SU-DHL-6 (cell line): Measurements from ENCODE around the gene PSMA7.

Experiments used
- H2AFZ ChIP-seq: fragments of 200-600 bp; sonication (generic); 2 replicates; pipeline ENCODE4 v1.6.1; 2014; ENCODE audit warnings: low read depth, mild to moderate bottlenecking, moderate library complexity, mixed read lengths, antibody characterized with exemption, low read length; ENCODE audit not compliant: severe bottlenecking
- H3F3A ChIP-seq: fragments of 200-600 bp; shearing (Covaris generic); 2 replicates; pipeline ENCODE4 v1.6.0; 2016; ENCODE audit warnings: antibody characterized with exemption, mild to moderate bottlenecking; ENCODE audit not compliant: insufficient read depth
- H3K27ac ChIP-seq: fragments of 200-600 bp; sonication (generic); 2 replicates; pipeline ENCODE4 v1.5.1; 2016; ENCODE audit warnings: low read depth, mild to moderate bottlenecking, low read length, moderate library complexity, mixed read lengths
- H3K27me3 ChIP-seq: fragments of 200-600 bp; sonication (generic), shearing (Covaris generic); 2 replicates; pipeline ENCODE4 v1.6.0; 2014; ENCODE audit warnings: mild to moderate bottlenecking, low read length
- H3K36me3 ChIP-seq: fragments of 200-600 bp; sonication (generic); 2 replicates; pipeline ENCODE4 v1.6.1; 2014; ENCODE audit warnings: mild to moderate bottlenecking, low read length, mixed read lengths
- H3K4me2 ChIP-seq: fragments of 300-600, 200-600 bp; shearing (Covaris generic), sonication (generic); 2 replicates; pipeline ENCODE4 v1.6.0; 2014; ENCODE audit warnings: low read length, low read depth, mild to moderate bottlenecking; ENCODE audit not compliant: poor library complexity, severe bottlenecking
- H3K4me3 ChIP-seq: fragments of 200-600 bp; sonication (generic); 2 replicates; pipeline ENCODE4 v1.5.1; 2014; ENCODE audit warnings: antibody characterized with exemption, low read length, mild to moderate bottlenecking, mixed read lengths; ENCODE audit not compliant: insufficient read depth, poor library complexity, severe bottlenecking
- H3K79me2 ChIP-seq: fragments of 200-600 bp; sonication (generic); 2 replicates; pipeline ENCODE4 v1.6.1; 2014; ENCODE audit warnings: mild to moderate bottlenecking, low read length, moderate library complexity; ENCODE audit not compliant: insufficient read depth
- H3K9ac ChIP-seq: fragments of 200-600 bp; sonication (generic); 2 replicates; pipeline ENCODE4 v1.7.0; 2014; ENCODE audit warnings: mild to moderate bottlenecking, low read length
- H3K9me2 ChIP-seq: fragments of 200-600 bp; sonication (generic); replicated peaks from 2 replicates; pipeline ENCODE4 v1.6.1; 2014; ENCODE audit warnings: low read length; ENCODE audit not compliant: insufficient read depth
- H3K9me3 ChIP-seq: fragments of 200-600 bp; sonication (generic); 2 replicates; pipeline ENCODE4 v1.6.1; 2014; ENCODE audit warnings: low read length, mixed read lengths; ENCODE audit not compliant: insufficient read depth
- H4K20me1 ChIP-seq: fragments of 200-600 bp; sonication (generic); 2 replicates; pipeline ENCODE4 v1.6.1; 2014; ENCODE audit warnings: low read depth, mild to moderate bottlenecking, antibody characterized with exemption, low read length, moderate library complexity, mixed read lengths
- CTCF ChIP-seq: fragments of 200-600 bp; sonication (generic); IDR thresholded peaks from one replicate; pipeline ENCODE4 v1.5.1; 2017; ENCODE audit warnings: antibody characterized with exemption, mild to moderate bottlenecking, low read length, moderate library complexity; ENCODE audit not compliant: insufficient read depth, poor library complexity, severe bottlenecking
- EZH2phosphoT487 ChIP-seq: fragments of 200-600 bp; sonication (generic), shearing (Covaris generic); conservative IDR thresholded peaks from 2 replicates; pipeline ENCODE4 v1.6.1; 2018; ENCODE audit warnings: mild to moderate bottlenecking, antibody characterized with exemption, low read length, moderate library complexity, mixed read lengths

The PSMA7 gene

GRCh38 chr20:62119591-62120364 is 23.4 kb downstream of the PSMA7 start:
- Histone ChIP-seq H2AFZ (no peak overlapping the region), H3F3A (peaks cover 10% of the 10 kb centered on the region; the same call in 1 of the 2 replicates), H3K36me3 (no peaks in the 10 kb centered on the region), H3K27me3 (no peaks in the 10 kb centered on the region), H3K4me2 (no peak overlapping the region), H3K4me3 (no peak overlapping the region), H3K9ac (no peak overlapping the region), H3K27ac (no peak overlapping the region), H3K9me2 (no peaks in the 10 kb centered on the region), H3K9me3 (no peaks in the 10 kb centered on the region), H4K20me1 (no peaks in the 10 kb centered on the region; the same call in 1 of the 2 replicates), H3K79me2 (peaks cover 16% of the 10 kb centered on the region)
- TF ChIP-seq EZH2phosphoT487 (no peak), CTCF (no peak)

- Histone ChIP-seq H4K20me1 (no peaks in the 10 kb centered on the region; the same call in 1 of the 2 replicates), H3K4me3 (no peak overlapping the region), H3K79me2 (peaks cover 14% of the 10 kb centered on the region), H3K27me3 (no peaks in the 10 kb centered on the region), H3K36me3 (no peaks in the 10 kb centered on the region), H3K9me2 (no peaks in the 10 kb centered on the region), H3K9ac (no peak overlapping the region), H3F3A (peaks cover 10% of the 10 kb centered on the region; the same call in 1 of the 2 replicates), H3K27ac (no peak overlapping the region), H2AFZ (no peak overlapping the region), H3K4me2 (no peak overlapping the region), H3K9me3 (no peaks in the 10 kb centered on the region)
- no peak for TF ChIP-seq CTCF
- TF ChIP-seq EZH2phosphoT487 = no peak
Observed at GRCh38 chr20:62119115-62119514, 24.1 kb downstream of the PSMA7 start.

DNA sequence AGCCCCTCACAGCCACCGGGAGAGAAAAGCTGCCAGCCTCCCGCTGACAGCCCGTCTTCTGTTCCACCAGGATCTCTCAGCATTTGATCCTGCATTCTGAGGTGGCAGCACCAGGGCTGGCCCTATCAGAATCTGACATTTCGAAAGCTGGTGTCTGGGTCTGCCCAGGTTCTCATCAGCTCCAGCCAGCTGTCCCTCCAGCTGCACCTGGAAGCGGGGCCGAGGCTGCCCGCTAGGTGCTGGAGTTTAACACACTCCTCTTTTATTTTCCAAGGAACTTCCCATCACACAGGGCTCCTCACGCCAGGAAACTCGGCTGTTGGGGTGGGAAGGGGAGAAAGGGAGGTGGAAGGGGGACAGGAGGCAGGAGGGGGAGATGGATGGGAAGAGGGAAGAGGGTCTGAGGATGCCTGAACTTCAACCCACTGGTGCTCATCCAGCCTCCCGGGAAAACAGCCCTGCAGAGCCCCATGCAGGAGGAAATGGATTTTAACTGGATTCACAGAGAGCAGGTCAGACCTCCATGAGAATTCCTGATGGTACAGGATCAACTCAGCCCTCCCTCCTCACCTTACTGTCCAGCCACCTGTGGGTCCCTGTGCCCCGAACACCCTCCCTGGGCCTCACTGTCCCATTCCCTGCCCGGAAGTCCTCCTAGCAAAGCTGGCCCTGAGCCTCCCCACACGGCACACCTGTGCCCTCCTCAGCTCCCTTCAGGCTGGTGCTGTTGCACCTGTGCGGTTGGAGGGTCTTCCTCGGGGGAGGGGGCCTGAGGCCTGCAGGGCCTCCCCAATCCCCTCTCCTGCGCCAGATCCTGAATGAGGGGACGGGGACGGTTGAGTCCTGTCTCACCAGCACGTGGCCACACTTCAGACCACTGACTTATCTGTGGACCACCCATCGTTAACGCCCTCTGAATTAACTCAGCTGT is 24.8 kb downstream of the PSMA7 start:
- no peak overlapping the region for H3K4me3 ChIP-seq
- peaks cover 7% of the 10 kb centered on the region for H3K79me2 ChIP-seq
- no peaks in the 10 kb centered on the region for H3K9me2 ChIP-seq
- no peak overlapping the region for H2AFZ ChIP-seq
- peaks cover 10% of the 10 kb centered on the region; the same call in 1 of the 2 replicates for H3F3A ChIP-seq
- no peaks in the 10 kb centered on the region for H4K20me1 ChIP-seq
- no peak overlapping the region for H3K27ac ChIP-seq
- H3K36me3 ChIP-seq = no peaks in the 10 kb centered on the region
- H3K9ac ChIP-seq = no peak overlapping the region
- no peaks in the 10 kb centered on the region for H3K27me3 ChIP-seq
- no peak for TF ChIP-seq EZH2phosphoT487
- TF ChIP-seq CTCF = no peak
- no peak overlapping the region for H3K4me2 ChIP-seq
- H3K9me3 ChIP-seq = no peaks in the 10 kb centered on the region
